GM12878 (cell line): ENCODE results near the gene NANOGP8. TPM values are rescaled to one million over a fixed set of nuclear protein-coding genes. Genes with fewer than 3 reads are reported as not detected.

Experiments used
- ATAC-seq: fragments of 200-7000 bp; cut with Tn5 transposase; 3 replicates; pipeline ENCODE4 v1.9.1; 2020; ENCODE audit warnings: mild to moderate bottlenecking, moderate library complexity
- BruUV-seq: library from RNA; stranded (reverse); fragments of 400-500 nt; replicated peaks from 2 replicates; lab custom pipeline; 2021; lab: Mats Ljungman, UMichigan
- CTCF ChIA-PET: fragments of 300-600 bp; sonication (Branson Sonifier 250); formaldehyde crosslinking; extraction: SDS; loops from one replicate; lab custom pipeline; 2021; ENCODE audit warnings: inconsistent platforms; lab: Yijun Ruan, JAX
- POLR2A ChIA-PET: fragments of 350-600 bp; formaldehyde crosslinking; extraction: SDS; loops from one replicate; lab custom pipeline; 2021; ENCODE audit warnings: inconsistent platforms; lab: Charles Lee
- RAD21 ChIA-PET: fragments of 300-600 bp; sonication (Branson Sonifier 250); formaldehyde crosslinking; loops from one replicate; lab custom pipeline; 2023; ENCODE audit warnings: antibody characterized with exemption; ENCODE audit not compliant: unreplicated experiment; lab: Charles Lee
- SMC1A ChIA-PET: fragments of 300-600 bp; sonication (Branson Sonifier 250); formaldehyde crosslinking; loops from one replicate; lab custom pipeline; 2023; ENCODE audit not compliant: unreplicated experiment, uncharacterized antibody; lab: Charles Lee
- DNase-seq: peaks from one replicate; pipeline ENCODE4 v3.0.0-alpha.2; 2011; ENCODE audit warnings: low read depth, low spot score
- FAIRE-seq: peaks from 3 replicates; lab custom pipeline; 2011; peaks lifted over from hg19 to GRCh38; lab: Jason Lieb, UNC
- H2AFZ ChIP-seq: 2 replicates; pipeline ENCODE4 v1.6.0; 2011; ENCODE audit warnings: low read depth, low read length, control low read depth; ENCODE audit not compliant: control insufficient read depth
- H3K27ac ChIP-seq: 2 replicates; pipeline ENCODE4 v1.5.1; 2011; ENCODE audit warnings: control low read depth; ENCODE audit not compliant: control insufficient read depth, insufficient read depth
- H3K27me3 ChIP-seq, 2 experiments: replicated peaks in 1 of 2; 2 replicates each; pipeline versions ENCODE4 v1.6.0 to v1.6.1; 2011; ENCODE audit warnings: low read length in 1 of 2; ENCODE audit not compliant: control insufficient read depth in 2 of 2, insufficient read depth in 2 of 2
- H3K36me3 ChIP-seq, 2 experiments: 2 replicates each; pipeline ENCODE4 v1.5.1; 2011; ENCODE audit warnings: low read length in 1 of 2; ENCODE audit not compliant: control insufficient read depth in 2 of 2, insufficient read depth in 2 of 2
- H3K4me1 ChIP-seq: 2 replicates; pipeline ENCODE4 v1.6.1; 2011; ENCODE audit warnings: mild to moderate bottlenecking, low read length, moderate library complexity, mixed read lengths; ENCODE audit not compliant: control insufficient read depth, insufficient read depth
- H3K4me2 ChIP-seq: 2 replicates; pipeline ENCODE4 v1.6.0; 2011; ENCODE audit warnings: control low read depth; ENCODE audit not compliant: control insufficient read depth, insufficient read depth
- H3K4me3 ChIP-seq: fragments of 200-600 bp; sonication (generic); 2 replicates; pipeline ENCODE4 v1.5.1; 2016
- H3K79me2 ChIP-seq: 2 replicates; pipeline ENCODE4 v1.6.0; 2011; ENCODE audit warnings: low read length; ENCODE audit not compliant: control insufficient read depth, insufficient read depth
- H3K9ac ChIP-seq: 2 replicates; pipeline ENCODE4 v1.8.0; 2011; ENCODE audit warnings: low read length, control low read depth, mixed read lengths; ENCODE audit not compliant: control insufficient read depth, insufficient read depth
- H3K9me3 ChIP-seq: replicated peaks from 3 replicates; pipeline ENCODE4 v1.5.1; 2011; ENCODE audit warnings: mild to moderate bottlenecking, low read length; ENCODE audit not compliant: control insufficient read depth, insufficient read depth
- H4K20me1 ChIP-seq: 2 replicates; pipeline ENCODE4 v1.6.0; 2011; ENCODE audit not compliant: control insufficient read depth, insufficient read depth
- BHLHE40 ChIP-seq, 2 experiments: fragments of 450-650 bp in 1 of 2; IDR thresholded peaks; 2 replicates each; pipeline ENCODE4 v1.6.1; 2011 to 2017; ENCODE audit warnings: low read depth in 2 of 2, borderline replicate concordance in 1 of 2, improper control_type of control experiment in 1 of 2, low read length in 1 of 2, mild to moderate bottlenecking in 1 of 2
- CHD4 ChIP-seq: fragments of 200-600 bp; sonication (generic); IDR thresholded peaks from 2 replicates; pipeline ENCODE4 v1.6.1; 2016; ENCODE audit warnings: mild to moderate bottlenecking
- EED ChIP-seq: sonication (generic); IDR thresholded peaks from 2 replicates; pipeline ENCODE4 v1.6.1; 2016; ENCODE audit warnings: antibody characterized with exemption, low read depth
- HDGF ChIP-seq: fragments of 450-650 bp; IDR thresholded peaks from 2 replicates; pipeline ENCODE4 v1.6.1; 2016; ENCODE audit warnings: antibody characterized with exemption
- JUND ChIP-seq: IDR thresholded peaks from 2 replicates; pipeline ENCODE4 v1.6.1; 2012; ENCODE audit warnings: low read depth, mild to moderate bottlenecking, low read length, improper control_type of control experiment, moderate library complexity
- MEF2B ChIP-seq: fragments of 450-650 bp; IDR thresholded peaks from 2 replicates; pipeline ENCODE4 v1.6.1; 2018; ENCODE audit warnings: mild to moderate bottlenecking, moderate library complexity; ENCODE audit not compliant: partially characterized antibody, poor library complexity, severe bottlenecking
- MTA3 ChIP-seq: IDR thresholded peaks from 2 replicates; pipeline ENCODE4 v1.6.1; 2012; ENCODE audit warnings: low read length, inconsistent platforms, borderline replicate concordance
- NFIC ChIP-seq: IDR thresholded peaks from 2 replicates; pipeline ENCODE4 v1.6.1; 2012; ENCODE audit warnings: low read depth, mild to moderate bottlenecking, inconsistent platforms, low read length, moderate library complexity
- NFYA ChIP-seq: IDR thresholded peaks from 2 replicates; pipeline ENCODE4 v1.6.1; 2011; ENCODE audit warnings: low read depth, mild to moderate bottlenecking, low read length, improper control_type of control experiment, borderline replicate concordance
- RELA ChIP-seq: fragments of 450-650 bp; IDR thresholded peaks from 2 replicates; pipeline ENCODE4 v1.8.0; 2014; ENCODE audit warnings: borderline replicate concordance; ENCODE audit not compliant: partially characterized antibody
- SMAD1 ChIP-seq: fragments of 450-650 bp; IDR thresholded peaks from 2 replicates; pipeline ENCODE4 v1.6.1; 2018; ENCODE audit warnings: mild to moderate bottlenecking, low read depth; ENCODE audit not compliant: partially characterized antibody
- SPI1 ChIP-seq: IDR thresholded peaks from 2 replicates; pipeline ENCODE4 v1.6.1; 2011; ENCODE audit warnings: low read depth, mild to moderate bottlenecking, low read length, moderate library complexity, borderline replicate concordance; ENCODE audit not compliant: insufficient read depth
- WGBS: methylation state at CpG from one replicate; pipeline ENCODE4 v1.1.6; 2016; ENCODE audit warnings: low lambda C conversion rate; ENCODE audit not compliant: insufficient replicate concordance, insufficient coverage; ENCODE audit errors: missing lambda C conversion rate; 5-methylcytosine and 5-hydroxymethylcytosine counted together
- in situ Hi-C: fragments of 300-500 bp; cut with MboI; formaldehyde crosslinking; loops from 9 replicates; pipeline ENCODE4 v1.14.3; 2018; ENCODE audit warnings: mixed read lengths
- intact Hi-C: fragments of 100-400 bp; cut with micrococcal nuclease; formaldehyde crosslinking; loops from one replicate; pipeline ENCODE4 v1.14.2; 2022; ENCODE audit not compliant: unreplicated experiment
- polyA plus RNA-seq, 11 experiments: library from polyadenylated mRNA; depleted of rRNA in 4 of 11; unstranded in 6 of 11; stranded (reverse) in 5 of 11; fragments of >200 nt; fragmentation: Nextera tagmentation in 4 of 11; fragmentation: Illumina TruSeq in 1 of 11; extraction: Ambion mirVana in 4 of 11; extraction: Trizol in 1 of 11; gene quantifications; 1 replicate in 1 of 11; 2 replicates in 10 of 11; pipeline versions ENCODE4 v1.2.1 to v1.2.3, GENCODE V29; 2011 to 2016; ENCODE audit warnings: inconsistent platforms in 2 of 11, missing spikeins in 2 of 11, low read depth in 1 of 11
- total RNA-seq, 4 experiments: library from RNA; depleted of rRNA in 3 of 4; stranded (reverse); fragments of >200 nt in 3 of 4; fragmentation: Illumina TruSeq in 1 of 4; extraction: Trizol in 1 of 4; gene quantifications; 2 replicates each; pipeline versions ENCODE4 v1.2.1 to v1.2.3, GENCODE V29; 2013 to 2021
- TF ChIP-seq, protein P1 (sequence below): fragments of 450-650 bp; formaldehyde crosslinking; IDR thresholded peaks from 2 replicates; pipeline ENCODE4 v1.4.0; 2022; ENCODE audit warnings: mild to moderate bottlenecking, moderate library complexity
- TF ChIP-seq, protein P2 (sequence below): IDR thresholded peaks from 2 replicates; pipeline ENCODE4 v1.6.1; 2012; ENCODE audit warnings: low read length, inconsistent platforms
- TF ChIP-seq, protein P3 (sequence below): IDR thresholded peaks from 2 replicates; pipeline ENCODE4 v1.6.1; 2012; ENCODE audit warnings: improper control_type of control experiment, low read depth, low read length; ENCODE audit not compliant: insufficient replicate concordance

Gene NANOGP8
- total and polyA plus RNA-seq, 10 of the 15 experiments (the other 5 are each of a cell fraction or from before 2014, with no cell fraction given) = not detected

DNA sequence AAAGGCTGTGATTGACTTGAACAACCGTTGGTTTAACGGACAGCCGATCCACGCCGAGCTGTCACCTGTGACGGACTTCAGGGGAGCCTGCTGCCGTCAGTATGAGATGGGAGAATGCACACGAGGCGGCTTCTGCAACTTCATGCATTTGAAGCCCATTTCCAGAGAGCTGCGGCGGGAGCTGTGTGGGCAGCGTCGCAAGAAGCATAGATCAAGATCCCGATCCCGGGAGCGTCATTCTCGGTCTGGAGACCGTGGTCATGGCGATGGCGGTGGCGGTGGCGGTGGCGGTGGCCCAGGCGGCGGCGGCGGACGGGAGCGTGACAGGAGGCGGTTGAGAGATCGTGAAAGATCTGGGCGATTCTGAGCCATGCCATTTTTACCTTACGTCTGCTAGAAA, 7.8 kb upstream of the NANOGP8 start:
- no peak overlapping the region for H2AFZ ChIP-seq
- no peak overlapping the region for H3K4me2 ChIP-seq
- H4K20me1 ChIP-seq = no peaks in the 10 kb centered on the region
- DNase-seq (no peak), FAIRE-seq (no peak), ATAC-seq (no peak)
- POLR2A ChIA-PET = no interaction called here
- no TSS peak for BruUV-seq
- no peak overlapping the region for H3K4me3 ChIP-seq
- CTCF ChIA-PET = no interaction called here
- SMC1A ChIA-PET = no interaction called here
- no peak overlapping the region for H3K27ac ChIP-seq
- in situ Hi-C loops = no loop called here
- RAD21 ChIA-PET = no interaction called here
- H3K79me2 ChIP-seq = no peaks in the 10 kb centered on the region
- WGBS = 74% methylated on average over 25 of the region's 33 CpGs
- no peaks in the 10 kb centered on the region for H3K36me3 ChIP-seq
- intact Hi-C loops = no loop called here
- H3K9ac ChIP-seq = no peak overlapping the region
- no peaks in the 10 kb centered on the region for H3K4me1 ChIP-seq
- H3K27me3 ChIP-seq = no peaks in the 10 kb centered on the region
- no peaks in the 10 kb centered on the region for H3K9me3 ChIP-seq
- TF ChIP-seq NFYA (no peak), MTA3 (no peak), CHD4 (no peak), NFIC (no peak), MEF2B (no peak), HDGF (no peak), JUND (no peak), BHLHE40 (IDR thresholded peaks at IDR 0.05; ENCODE audit: borderline replicate concordance in 1 of 2, low read depth in 2 of 2, low read length in 1 of 2) (no peak), RELA (no peak), SMAD1 (no peak), SPI1 (no peak), EED (no peak)
- TF ChIP-seq, protein P1, sequence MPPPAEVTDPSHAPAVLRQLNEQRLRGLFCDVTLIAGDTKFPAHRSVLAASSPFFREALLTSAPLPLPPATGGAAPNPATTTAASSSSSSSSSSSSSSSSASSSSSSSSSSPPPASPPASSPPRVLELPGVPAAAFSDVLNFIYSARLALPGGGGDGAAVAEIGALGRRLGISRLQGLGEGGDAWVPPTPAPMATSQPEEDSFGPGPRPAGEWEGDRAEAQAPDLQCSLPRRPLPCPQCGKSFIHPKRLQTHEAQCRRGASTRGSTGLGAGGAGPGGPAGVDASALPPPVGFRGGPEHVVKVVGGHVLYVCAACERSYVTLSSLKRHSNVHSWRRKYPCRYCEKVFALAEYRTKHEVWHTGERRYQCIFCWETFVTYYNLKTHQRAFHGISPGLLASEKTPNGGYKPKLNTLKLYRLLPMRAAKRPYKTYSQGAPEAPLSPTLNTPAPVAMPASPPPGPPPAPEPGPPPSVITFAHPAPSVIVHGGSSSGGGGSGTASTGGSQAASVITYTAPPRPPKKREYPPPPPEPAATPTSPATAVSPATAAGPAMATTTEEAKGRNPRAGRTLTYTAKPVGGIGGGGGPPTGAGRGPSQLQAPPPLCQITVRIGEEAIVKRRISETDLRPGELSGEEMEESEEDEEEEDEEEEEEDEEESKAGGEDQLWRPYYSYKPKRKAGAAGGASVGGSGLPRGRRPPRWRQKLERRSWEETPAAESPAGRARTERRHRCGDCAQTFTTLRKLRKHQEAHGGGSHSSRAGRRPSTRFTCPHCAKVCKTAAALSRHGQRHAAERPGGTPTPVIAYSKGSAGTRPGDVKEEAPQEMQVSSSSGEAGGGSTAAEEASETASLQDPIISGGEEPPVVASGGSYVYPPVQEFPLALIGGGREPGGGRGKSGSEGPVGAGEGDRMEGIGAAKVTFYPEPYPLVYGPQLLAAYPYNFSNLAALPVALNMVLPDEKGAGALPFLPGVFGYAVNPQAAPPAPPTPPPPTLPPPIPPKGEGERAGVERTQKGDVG (CRISPR knock-in tag) = no peak
- TF ChIP-seq, protein P2, sequence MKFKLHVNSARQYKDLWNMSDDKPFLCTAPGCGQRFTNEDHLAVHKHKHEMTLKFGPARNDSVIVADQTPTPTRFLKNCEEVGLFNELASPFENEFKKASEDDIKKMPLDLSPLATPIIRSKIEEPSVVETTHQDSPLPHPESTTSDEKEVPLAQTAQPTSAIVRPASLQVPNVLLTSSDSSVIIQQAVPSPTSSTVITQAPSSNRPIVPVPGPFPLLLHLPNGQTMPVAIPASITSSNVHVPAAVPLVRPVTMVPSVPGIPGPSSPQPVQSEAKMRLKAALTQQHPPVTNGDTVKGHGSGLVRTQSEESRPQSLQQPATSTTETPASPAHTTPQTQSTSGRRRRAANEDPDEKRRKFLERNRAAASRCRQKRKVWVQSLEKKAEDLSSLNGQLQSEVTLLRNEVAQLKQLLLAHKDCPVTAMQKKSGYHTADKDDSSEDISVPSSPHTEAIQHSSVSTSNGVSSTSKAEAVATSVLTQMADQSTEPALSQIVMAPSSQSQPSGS = no peak
- TF ChIP-seq, protein P3, sequence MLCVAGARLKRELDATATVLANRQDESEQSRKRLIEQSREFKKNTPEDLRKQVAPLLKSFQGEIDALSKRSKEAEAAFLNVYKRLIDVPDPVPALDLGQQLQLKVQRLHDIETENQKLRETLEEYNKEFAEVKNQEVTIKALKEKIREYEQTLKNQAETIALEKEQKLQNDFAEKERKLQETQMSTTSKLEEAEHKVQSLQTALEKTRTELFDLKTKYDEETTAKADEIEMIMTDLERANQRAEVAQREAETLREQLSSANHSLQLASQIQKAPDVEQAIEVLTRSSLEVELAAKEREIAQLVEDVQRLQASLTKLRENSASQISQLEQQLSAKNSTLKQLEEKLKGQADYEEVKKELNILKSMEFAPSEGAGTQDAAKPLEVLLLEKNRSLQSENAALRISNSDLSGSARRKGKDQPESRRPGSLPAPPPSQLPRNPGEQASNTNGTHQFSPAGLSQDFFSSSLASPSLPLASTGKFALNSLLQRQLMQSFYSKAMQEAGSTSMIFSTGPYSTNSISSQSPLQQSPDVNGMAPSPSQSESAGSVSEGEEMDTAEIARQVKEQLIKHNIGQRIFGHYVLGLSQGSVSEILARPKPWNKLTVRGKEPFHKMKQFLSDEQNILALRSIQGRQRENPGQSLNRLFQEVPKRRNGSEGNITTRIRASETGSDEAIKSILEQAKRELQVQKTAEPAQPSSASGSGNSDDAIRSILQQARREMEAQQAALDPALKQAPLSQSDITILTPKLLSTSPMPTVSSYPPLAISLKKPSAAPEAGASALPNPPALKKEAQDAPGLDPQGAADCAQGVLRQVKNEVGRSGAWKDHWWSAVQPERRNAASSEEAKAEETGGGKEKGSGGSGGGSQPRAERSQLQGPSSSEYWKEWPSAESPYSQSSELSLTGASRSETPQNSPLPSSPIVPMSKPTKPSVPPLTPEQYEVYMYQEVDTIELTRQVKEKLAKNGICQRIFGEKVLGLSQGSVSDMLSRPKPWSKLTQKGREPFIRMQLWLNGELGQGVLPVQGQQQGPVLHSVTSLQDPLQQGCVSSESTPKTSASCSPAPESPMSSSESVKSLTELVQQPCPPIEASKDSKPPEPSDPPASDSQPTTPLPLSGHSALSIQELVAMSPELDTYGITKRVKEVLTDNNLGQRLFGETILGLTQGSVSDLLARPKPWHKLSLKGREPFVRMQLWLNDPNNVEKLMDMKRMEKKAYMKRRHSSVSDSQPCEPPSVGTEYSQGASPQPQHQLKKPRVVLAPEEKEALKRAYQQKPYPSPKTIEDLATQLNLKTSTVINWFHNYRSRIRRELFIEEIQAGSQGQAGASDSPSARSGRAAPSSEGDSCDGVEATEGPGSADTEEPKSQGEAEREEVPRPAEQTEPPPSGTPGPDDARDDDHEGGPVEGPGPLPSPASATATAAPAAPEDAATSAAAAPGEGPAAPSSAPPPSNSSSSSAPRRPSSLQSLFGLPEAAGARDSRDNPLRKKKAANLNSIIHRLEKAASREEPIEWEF = no peak
